NCI-H526 (cell line): ENCODE measurements around the gene GALNT5.
"Not testable (repeated sequence)": the region's sequence is repeated elsewhere in the genome, so short reads cannot be mapped to it uniquely, and the experiment has no call there.

ENCODE experiments used
- DNase-seq, 2 experiments: peaks; one replicate each; lab custom pipeline; 2025; lab: John Stamatoyannopoulos, UW

GALNT5 gene

GRCh38 chr2:157257312-157258252 is at the start of gene GALNT5:
Gene GALNT5, plus strand, starts transcription at chr2:157257705. Its CDS starts 378 bp downstream, at chr2:157258083.
- no peak for DNase-seq

- no peak for DNase-seq
Observed at GRCh38 chr2:157216286-157216965, 41.1 kb upstream of the GALNT5 start.

GRCh38 chr2:157217409-157217808 is 40.1 kb upstream of the GALNT5 start:
- no peak for DNase-seq

- no peak for DNase-seq
Observed at GRCh38 chr2:157218911-157219310, 38.6 kb upstream of the GALNT5 start.

GRCh38 chr2:157220502-157220901 is 37.0 kb upstream of the GALNT5 start:
- no peak for DNase-seq

- no peak for DNase-seq
Observed at GRCh38 chr2:157221394-157221988, 36.0 kb upstream of the GALNT5 start.

GRCh38 chr2:157223624-157224205 is 33.8 kb upstream of the GALNT5 start:
- DNase-seq, result no peak

- not testable (repeated sequence) for DNase-seq
Observed at GRCh38 chr2:157224448-157224847, 33.1 kb upstream of the GALNT5 start.

- no peak for DNase-seq
Observed at GRCh38 chr2:157227592-157227991, 29.9 kb upstream of the GALNT5 start.

GRCh38 chr2:157228946-157229345 is 28.6 kb upstream of the GALNT5 start:
- DNase-seq, result no peak

GRCh38 chr2:157229572-157229971 is 27.9 kb upstream of the GALNT5 start:
- no peak for DNase-seq

GRCh38 chr2:157231476-157231875 is 26.0 kb upstream of the GALNT5 start:
- no peak for DNase-seq

- DNase-seq, result no peak
Observed at GRCh38 chr2:157233506-157233905, 24.0 kb upstream of the GALNT5 start.

GRCh38 chr2:157236404-157236803 is 21.1 kb upstream of the GALNT5 start:
- no peak for DNase-seq

- no peak for DNase-seq
Observed at GRCh38 chr2:157238296-157238695, 19.2 kb upstream of the GALNT5 start.

GRCh38 chr2:157244691-157245090 is 12.8 kb upstream of the GALNT5 start:
- no peak for DNase-seq

- no peak for DNase-seq
Observed at GRCh38 chr2:157245144-157245840, 12.2 kb upstream of the GALNT5 start.

- no peak for DNase-seq
Observed at GRCh38 chr2:157245846-157246764, 11.4 kb upstream of the GALNT5 start.

GRCh38 chr2:157246765-157247407 is 10.6 kb upstream of the GALNT5 start:
- DNase-seq, result no peak

- no peak for DNase-seq
Observed at GRCh38 chr2:157250836-157251235, 6.7 kb upstream of the GALNT5 start.
